Measurements from ENCODE around the gene WASF1. TPM values are rescaled to one million over a fixed set of nuclear protein-coding genes. Genes with fewer than 3 reads are reported as not detected.

The WASF1 gene
- total RNA-seq, 1 experiment from 2014 or later, result 22.3 TPM

Other genes with a start within 250 kb of the WASF1 start
- gene GPR6, start 201.4 kb downstream of the WASF1 start, total RNA-seq (2021), result 0.22 TPM in 1 of 3 replicates, not detected in the others
- 24.7 to 25.7 TPM (median 25.1 TPM) in 3 replicates for gene CDC40, start 757 bp upstream of the WASF1 start, total RNA-seq (2021)
- 0.21 to 0.44 TPM (median 0.31 TPM) in 3 replicates for gene METTL24, start 178.7 kb upstream of the WASF1 start, total RNA-seq (2021)
- gene DDO, start 235.9 kb upstream of the WASF1 start, total RNA-seq (2021), result not detected in 3 replicates

Data from WTC11 (cell line).